ENCODE results near the gene TCN2. TPM values are rescaled to one million over a fixed set of nuclear protein-coding genes. Genes with fewer than 3 reads are reported as not detected.

The TCN2 gene
- total RNA-seq, result 1.1 and 1.6 TPM in 2 replicates

DNA sequence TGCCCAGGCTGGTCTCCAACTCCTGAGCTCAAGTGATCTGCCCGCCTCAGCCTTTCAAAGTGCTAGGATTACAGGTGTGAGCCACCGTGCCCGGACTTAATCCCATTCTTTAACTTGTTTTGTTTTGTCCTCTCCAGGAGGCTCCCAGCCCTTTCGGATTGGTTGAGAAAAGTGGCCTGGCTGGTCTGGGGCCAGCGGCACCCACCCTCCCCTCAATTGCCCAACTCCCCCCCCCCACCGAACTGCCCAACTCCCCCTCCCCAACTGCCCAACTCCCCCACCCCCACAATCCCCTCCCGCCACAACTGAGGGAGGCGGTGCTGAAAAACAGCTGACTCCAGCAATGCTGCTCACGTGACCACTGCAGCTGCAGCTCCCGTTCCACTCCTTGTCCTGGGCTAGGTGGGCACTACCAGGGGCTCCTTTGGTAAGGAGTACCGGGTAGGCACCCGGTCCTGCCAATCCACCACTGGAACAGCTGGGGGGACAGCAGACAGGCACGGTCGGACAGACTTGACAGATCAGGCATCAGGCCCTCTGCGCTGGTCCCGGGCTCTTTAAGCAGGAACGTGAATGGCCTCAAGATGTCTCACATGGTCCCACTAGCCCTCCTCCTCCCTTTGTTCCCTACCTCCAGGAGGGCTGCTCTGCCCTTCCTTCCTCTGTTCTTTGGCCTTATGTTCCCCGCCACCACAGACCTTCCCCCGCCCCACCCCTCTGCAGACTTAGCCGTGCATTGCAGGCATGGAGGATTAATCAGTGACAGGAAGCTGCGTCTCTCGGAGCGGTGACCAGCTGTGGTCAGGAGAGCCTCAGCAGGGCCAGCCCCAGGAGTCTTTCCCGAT is at the start of gene TCN2:
TCN2 (plus strand) TSS at position 720 of the 845 bp plus-strand sequence. CDS start 158 bp downstream, outside the sequence.

DNA sequence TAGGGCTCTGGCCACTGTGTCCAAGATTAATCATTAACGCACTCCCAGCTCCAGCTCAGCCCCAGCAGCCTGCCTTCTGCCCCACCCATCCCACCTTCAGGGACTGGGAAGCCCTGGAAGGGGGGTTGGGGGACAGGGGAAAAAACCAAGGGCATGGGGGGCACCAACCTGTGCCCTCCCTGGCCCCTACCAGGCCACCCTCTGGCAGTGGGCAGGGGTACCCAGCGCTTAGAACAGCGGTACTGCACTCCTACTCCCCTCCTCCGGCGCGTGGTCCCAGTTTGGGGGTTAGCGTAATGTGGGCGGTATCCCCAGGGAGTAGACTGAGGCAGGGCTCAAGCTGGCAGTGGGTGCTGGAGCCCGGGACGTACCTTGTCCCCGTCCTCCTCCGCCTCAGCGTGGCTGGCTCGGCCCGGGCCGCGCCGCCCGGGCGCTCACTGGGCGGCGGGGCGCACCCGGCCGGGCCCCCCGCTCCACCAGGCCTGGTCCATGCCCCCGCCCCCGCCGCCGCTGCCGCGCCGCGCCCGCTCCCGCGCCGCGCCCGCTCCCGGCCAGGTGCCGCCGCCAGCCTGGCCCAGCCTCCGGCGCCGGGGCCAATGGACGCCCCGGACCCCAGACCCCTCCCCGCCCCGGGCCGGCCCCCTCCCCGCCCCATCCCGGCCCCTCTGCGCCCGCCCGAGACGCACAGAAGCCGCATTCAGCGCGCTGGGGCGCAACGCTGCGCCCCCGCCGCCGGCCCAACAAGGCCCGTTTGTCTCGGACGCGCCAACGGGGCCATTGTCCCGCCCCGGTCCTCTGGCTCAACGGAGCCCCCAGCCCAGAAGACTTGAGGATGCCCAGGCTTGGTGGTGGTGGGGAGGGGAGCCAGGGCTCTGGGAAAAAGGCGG is 32.6 kb upstream of the TCN2 start, which contains the start of gene GAL3ST1:
GAL3ST1 (minus strand) TSS at position 571 of the 887 bp plus-strand sequence. CDS start 17,273 bp downstream, outside the sequence.

DNA sequence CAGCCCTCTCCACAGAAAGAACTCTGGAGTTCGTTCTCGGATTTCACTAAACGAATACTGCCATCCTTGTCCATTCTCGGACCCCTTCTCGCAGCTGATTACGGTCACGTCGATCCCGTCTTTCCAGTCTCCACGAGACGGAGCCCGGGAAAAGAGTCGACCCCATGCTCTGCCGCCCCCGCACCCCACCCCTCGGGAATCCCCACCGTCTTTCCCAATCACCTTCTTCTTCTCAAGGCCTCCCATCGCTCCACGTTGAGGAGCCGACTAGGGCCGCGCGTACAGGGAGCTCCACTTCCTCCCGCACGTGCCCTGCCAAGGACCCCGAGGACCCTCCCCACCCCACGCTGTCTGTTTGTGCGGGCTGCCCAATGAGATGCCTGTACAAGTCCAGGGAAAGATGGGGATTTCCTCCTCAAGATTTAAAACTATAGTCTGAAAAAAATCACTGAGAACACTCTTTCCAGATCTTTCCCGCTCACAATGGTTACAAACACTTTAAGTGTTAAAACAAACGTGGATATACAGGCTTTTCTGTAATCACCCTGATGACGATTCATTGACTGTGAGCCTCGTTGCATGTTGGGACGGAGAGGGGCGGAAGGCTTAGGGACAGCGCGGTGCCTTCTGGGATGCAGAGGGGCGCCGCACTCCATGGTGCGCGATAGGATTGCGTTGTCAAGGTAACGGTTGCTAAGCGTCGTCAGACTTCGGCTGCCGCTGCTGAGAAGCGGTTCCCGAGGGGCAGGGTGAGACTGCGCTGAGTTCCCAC is 15.2 kb upstream of the TCN2 start, which contains the start of gene PES1:
PES1 (minus strand) TSS at position 323 of the 772 bp plus-strand sequence; CDS start at position 246, 77 bp downstream.

DNA sequence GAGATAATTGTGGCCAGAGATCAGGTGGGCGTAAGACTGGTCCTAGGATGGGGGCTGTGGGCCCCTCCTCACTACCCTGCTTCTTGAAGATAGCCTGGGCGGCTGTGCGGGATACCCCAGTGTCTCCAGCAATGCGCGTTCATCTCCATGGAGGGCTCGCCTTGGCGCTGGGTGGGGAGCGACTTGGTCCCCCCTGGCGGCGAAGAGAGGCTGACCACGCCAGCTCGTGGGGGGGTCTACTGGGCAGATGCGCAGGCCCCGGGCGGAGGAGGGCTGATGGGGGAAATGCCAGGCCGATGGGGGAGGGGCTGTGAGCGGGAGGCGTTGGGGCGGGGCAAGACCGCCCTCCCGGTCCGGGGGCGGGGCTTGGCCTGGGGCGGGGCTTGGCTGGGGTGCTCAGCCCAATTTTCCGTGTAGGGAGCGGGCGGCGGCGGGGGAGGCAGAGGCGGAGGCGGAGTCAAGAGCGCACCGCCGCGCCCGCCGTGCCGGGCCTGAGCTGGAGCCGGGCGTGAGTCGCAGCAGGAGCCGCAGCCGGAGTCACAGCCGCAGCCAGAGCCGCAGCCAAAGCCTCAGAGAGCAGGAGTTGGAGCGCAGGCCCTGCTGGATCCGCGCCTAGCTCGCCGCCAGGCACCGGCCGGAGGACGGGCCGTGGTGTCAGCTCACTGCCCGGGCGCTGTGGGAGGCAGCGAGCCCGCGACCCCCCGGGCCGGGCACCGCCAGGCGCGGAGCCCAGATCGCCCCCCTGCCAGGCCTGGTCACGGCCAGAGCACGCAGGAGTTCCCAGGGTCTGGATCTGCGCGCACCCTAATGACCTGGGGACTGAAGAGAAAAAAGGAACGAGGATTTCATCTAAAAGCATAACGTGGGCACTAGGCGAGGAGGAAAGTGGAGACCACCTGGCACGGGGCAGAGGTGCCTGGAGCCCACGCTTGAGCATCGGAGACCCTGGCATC is 28.6 kb downstream of the TCN2 start, which contains the start of gene SLC35E4:
SLC35E4 (plus strand) TSS at position 509 of the 953 bp plus-strand sequence. CDS start 670 bp downstream, outside the sequence.

DNA sequence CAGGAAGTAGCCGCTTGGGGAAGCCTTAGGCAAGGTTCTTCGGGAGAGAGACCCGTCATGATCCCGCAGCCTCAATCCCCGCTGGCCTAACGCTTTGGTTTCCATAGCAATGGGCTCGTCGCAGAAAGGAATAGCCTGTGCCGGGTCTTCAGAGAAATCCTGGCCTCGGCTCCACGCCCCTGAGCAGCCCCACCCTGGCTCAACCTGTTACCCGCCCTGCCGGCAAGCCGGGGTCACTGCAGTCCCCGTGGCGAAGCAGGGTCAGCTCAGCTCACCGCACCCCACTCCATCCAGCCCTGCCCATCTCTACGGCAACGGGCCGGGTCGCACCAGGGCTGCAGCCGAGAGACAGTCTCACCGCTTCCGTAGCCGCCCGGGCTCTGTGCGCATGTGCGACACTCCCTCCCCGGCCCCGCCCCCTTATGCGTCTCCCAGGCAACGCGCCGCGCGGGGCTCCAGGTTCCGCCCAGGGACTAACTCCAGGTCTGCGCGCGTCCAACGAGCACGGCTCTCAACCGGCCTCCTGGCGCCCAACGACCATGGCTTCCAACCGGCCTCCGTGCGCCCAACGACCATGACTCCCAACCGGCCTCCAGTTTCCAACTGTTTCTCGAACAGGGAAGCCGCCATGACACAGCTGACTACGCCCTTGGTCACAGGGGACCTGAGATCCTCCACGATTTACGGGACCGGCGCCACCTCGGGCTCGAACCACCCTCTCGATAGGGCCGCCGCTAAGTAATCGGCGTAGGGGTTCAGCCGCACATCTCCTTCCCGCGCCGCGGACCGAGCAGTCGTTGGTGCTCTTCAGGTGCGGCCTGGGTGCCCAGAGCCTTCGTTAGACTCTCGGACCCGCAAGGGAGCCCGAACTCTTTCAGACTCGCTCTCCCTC is 60.8 kb downstream of the TCN2 start, which contains the start of gene DUSP18:
DUSP18 (minus strand) TSS at position 382 of the 892 bp plus-strand sequence. CDS start 3,872 bp downstream, outside the sequence.

Other genes with a start within 250 kb of the TCN2 start
- gene RNF215, start 219.8 kb upstream of the TCN2 start, total RNA-seq, result 8.8 and 12.7 TPM in 2 replicates
- gene SEC14L2, start 210.2 kb upstream of the TCN2 start, total RNA-seq, result 76.5 and 108 TPM in 2 replicates
- 20.7 and 61.8 TPM in 2 replicates for gene MTFP1, start 181.4 kb upstream of the TCN2 start, total RNA-seq
- not detected in 2 replicates for gene SEC14L3, start 135.2 kb upstream of the TCN2 start, total RNA-seq
- gene SEC14L4, start 101.5 kb upstream of the TCN2 start, total RNA-seq, result not detected in 2 replicates
- not detected in 2 replicates for gene SEC14L6, start 60.4 kb upstream of the TCN2 start, total RNA-seq
- not detected in 2 replicates for gene GAL3ST1, start 32.5 kb upstream of the TCN2 start, total RNA-seq
- gene PES1, start 15.3 kb upstream of the TCN2 start, total RNA-seq, result 61.7 and 89.4 TPM in 2 replicates
- 8.7 and 10.4 TPM in 2 replicates for gene SLC35E4, start 28.6 kb downstream of the TCN2 start, total RNA-seq
- 4.1 and 7.4 TPM in 2 replicates for gene DUSP18, start 60.7 kb downstream of the TCN2 start, total RNA-seq
- gene OSBP2, start 87.7 kb downstream of the TCN2 start, total RNA-seq, result 9.0 and 18.6 TPM in 2 replicates